Ovary (tissue), 3 donors: ENCODE results near the gene MACIR.

Source experiments
- EP300 ChIP-seq: sonication (generic); formaldehyde crosslinking; IDR thresholded peaks from one replicate; pipeline ENCODE4 v1.6.1; 2017; ENCODE audit warnings: antibody characterized with exemption
- POLR2A ChIP-seq: fragments of 450-650 bp; IDR thresholded peaks from one replicate; pipeline ENCODE4 v1.6.1; 2017; ENCODE audit warnings: antibody characterized with exemption, mild to moderate bottlenecking, moderate library complexity
- TF ChIP-seq, protein P1 (sequence below), 3 donors: fragments of 450-650 bp in 2 of 3; fragments of 200-600 bp in 1 of 3; IDR thresholded peaks; one replicate each; pipeline versions ENCODE4 v1.5.1 to v1.8.0; 2016 to 2022; ENCODE audit warnings: antibody characterized with exemption in 3 of 3, mild to moderate bottlenecking in 1 of 3
- donor health status: DM: no; HTN: no; CAD: no.

DNA sequence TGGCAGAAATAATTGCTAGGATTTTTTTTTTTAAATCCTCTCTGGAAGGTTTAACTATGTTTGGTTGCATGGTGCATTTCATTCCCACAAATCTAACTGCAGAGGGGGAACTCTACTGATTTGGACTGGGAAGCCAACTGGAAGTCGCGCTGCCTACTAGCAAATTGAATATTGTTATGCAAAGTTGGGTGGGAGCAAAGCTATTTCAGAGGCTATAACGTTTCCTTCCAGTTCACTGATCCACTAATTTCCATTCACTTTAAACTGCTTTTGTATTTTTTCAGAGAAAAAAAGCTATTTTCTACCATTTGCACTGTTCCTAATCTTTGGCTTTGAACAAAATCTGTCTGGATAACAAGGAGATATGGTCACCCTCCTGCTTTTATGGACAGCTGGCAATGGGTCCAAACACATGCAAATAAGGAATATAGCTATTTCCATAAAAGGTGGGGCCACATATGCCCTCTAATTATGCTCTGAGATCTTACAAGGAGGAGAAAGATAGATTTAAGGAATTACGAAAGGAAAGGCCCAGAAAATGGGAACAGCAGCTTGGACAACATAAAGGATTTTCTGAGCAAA lies 40.1 kb downstream of the MACIR start:
- TF ChIP-seq, protein P1, sequence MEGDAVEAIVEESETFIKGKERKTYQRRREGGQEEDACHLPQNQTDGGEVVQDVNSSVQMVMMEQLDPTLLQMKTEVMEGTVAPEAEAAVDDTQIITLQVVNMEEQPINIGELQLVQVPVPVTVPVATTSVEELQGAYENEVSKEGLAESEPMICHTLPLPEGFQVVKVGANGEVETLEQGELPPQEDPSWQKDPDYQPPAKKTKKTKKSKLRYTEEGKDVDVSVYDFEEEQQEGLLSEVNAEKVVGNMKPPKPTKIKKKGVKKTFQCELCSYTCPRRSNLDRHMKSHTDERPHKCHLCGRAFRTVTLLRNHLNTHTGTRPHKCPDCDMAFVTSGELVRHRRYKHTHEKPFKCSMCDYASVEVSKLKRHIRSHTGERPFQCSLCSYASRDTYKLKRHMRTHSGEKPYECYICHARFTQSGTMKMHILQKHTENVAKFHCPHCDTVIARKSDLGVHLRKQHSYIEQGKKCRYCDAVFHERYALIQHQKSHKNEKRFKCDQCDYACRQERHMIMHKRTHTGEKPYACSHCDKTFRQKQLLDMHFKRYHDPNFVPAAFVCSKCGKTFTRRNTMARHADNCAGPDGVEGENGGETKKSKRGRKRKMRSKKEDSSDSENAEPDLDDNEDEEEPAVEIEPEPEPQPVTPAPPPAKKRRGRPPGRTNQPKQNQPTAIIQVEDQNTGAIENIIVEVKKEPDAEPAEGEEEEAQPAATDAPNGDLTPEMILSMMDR (IDR thresholded peaks at IDR 0.05), result no peak
- no peak for TF ChIP-seq POLR2A
- TF ChIP-seq EP300, result no peak
